NCI-H2227 treated with DMSO at 0.1 percent for 48 hours (cell line): Measurements from ENCODE around the gene MAP2.
"Not testable (repeated sequence)": the region's sequence is repeated elsewhere in the genome, so short reads cannot be mapped to it uniquely, and the experiment has no call there.

Experiments
- DNase-seq: peaks from one replicate; lab custom pipeline; 2025; lab: John Stamatoyannopoulos, UW

MAP2 gene

GRCh38 chr2:209591021-209591420 is 167.2 kb downstream of the MAP2 start:
- no peak for DNase-seq

GRCh38 chr2:209592106-209592505 is 168.3 kb downstream of the MAP2 start:
- peak; percentile 60 for DNase-seq

DNA sequence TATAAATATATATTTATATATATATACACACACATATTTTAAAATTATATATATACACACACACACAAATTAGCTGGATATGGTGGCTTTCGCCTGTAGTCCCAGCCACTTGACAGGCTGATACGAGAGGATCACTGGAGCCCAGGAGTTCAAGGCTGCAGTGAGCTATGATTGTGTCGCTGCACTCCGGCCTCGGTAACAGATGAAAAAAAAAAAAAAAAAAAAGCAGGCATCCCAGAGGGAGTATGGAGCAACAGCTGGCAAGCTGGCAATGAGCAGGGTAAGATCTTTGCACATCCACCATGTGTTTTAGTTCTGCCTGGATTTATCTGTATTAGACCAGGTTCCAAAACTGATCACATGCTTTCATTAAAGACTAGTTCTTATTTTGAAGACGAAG is 170.1 kb downstream of the MAP2 start:
- DNase-seq = no peak

- no peak for DNase-seq
Measured at GRCh38 chr2:209596262-209596661, 172.4 kb downstream of the MAP2 start.

DNA sequence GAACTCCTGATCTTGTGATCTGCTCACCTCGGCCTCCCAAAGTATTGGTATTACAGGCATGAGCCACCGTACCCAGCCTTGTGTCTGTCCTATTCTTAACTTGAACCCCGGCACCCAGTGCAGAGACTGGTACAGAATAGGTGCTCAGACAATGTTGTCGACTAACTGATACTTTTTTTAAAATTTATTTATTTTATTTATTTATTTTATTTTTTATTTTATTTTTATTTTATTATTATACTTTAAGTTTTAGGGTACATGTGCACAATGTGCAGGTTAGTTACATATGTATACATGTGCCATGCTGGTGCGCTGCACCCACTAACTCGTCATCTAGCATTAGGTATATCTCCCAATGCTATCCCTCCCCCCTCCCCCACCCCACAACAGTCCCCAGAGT is 174.4 kb downstream of the MAP2 start:
- not testable (repeated sequence) for DNase-seq

GRCh38 chr2:209600341-209601171 is 176.7 kb downstream of the MAP2 start:
- DNase-seq = peak; percentile 92

DNA sequence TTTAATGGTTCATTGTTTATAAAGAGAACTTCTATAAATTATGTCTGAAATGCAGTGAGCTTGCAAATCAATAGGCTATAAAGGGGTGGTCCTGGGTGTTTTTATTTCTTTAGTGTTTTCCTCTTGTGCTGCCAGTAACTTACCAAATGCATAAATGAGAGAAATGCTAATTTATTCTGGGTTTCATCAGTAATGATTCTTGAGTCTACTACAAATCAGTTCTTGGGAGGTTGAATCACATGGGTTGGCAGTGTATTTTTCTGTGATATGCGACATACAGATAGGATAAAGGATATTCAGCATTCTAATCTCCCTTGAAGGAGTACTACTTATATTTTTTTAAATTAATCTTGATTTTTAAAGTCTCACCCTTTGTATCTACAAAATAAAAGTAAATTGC is 177.7 kb downstream of the MAP2 start:
- DNase-seq = no peak

- DNase-seq = no peak
Measured at GRCh38 chr2:209602259-209602658, 178.4 kb downstream of the MAP2 start.

- DNase-seq = no peak
Measured at GRCh38 chr2:209609531-209609930, 185.7 kb downstream of the MAP2 start.

GRCh38 chr2:209610631-209611030 is 186.8 kb downstream of the MAP2 start:
- DNase-seq = no peak

DNA sequence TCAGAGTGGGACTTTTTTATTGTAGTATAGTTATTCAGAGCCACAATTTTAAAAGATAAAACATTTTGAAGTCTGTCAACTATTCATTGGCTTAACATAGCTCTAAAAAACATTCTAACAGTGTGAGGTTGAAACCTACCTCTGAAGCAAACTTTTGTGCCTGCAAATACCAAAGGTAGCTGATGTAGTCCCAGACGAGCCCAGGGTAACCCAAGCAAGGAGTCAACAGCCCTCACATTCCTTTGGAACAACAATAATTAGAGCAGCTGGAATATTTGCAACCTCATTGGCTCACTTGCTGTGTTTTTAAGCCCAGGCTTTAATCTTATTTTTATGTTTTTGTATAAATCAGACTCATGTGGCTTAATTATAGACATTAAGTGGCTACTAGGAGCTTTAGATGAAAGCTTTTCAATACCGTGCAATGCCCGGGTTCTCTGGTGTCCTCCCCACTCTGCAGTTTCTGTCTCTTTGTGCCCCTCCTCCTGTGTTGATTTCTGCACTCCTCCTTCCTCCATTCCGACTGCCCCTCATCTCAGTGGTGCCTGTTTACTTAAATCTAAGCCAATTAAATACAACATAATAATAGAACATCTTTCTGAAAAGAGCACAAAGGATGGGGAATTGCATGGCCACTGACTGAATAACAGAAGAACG is 189.9 kb downstream of the MAP2 start:
- DNase-seq = peak; percentile 97

DNA sequence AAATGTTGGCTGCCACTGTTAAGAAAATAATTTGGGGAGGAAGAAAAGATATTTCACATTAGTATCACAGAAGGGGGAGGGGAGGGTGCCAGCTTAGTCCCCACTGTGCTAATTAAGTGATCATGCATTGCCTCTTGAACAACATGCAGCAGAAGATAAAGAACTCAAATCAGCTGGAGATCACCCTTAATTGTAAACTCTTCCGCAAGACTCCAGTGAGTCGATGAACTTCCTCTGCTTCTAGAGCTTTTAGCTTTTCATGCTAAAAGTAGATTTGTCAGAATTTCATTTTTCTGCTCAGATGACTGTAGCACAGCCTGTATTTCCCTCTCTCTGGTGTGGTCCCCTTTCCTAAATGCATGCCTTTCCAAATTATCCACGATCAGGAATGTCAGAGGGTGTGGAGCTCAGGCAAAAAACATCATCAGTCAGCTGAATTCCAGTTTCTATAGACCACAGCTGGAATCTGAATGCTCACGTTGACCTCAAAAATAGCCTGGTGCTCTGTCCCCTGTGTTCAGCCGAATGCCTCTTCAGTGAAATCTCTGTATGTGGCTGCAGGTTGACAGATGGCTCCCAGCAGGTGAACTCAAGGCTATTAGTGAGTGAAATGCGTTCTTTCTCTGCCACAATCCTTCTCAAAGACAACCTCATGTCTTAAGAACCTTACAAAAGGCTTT is 191.0 kb downstream of the MAP2 start:
- DNase-seq = peak; percentile 99

DNA sequence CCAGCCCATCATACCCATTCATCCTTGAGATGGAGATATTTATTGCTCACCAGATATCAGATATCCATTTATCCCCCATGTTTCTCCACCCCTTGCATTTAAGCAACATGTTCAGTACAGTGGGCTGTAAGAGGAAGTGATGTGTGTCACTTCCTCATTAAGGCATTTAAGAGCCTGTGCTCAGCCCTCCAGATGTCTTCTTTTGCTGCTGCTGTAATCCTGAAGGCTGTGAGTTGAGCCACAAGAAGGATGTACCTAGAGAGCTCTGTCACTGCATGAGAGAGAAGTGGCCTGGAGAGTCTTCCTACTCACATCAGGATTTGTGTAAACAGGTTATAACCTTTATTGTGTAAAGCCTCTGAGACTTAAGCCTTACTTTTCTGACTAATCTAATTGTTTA is 195.9 kb downstream of the MAP2 start:
- no peak for DNase-seq

GRCh38 chr2:209624192-209624938 is 200.5 kb downstream of the MAP2 start:
- DNase-seq = no peak

DNA sequence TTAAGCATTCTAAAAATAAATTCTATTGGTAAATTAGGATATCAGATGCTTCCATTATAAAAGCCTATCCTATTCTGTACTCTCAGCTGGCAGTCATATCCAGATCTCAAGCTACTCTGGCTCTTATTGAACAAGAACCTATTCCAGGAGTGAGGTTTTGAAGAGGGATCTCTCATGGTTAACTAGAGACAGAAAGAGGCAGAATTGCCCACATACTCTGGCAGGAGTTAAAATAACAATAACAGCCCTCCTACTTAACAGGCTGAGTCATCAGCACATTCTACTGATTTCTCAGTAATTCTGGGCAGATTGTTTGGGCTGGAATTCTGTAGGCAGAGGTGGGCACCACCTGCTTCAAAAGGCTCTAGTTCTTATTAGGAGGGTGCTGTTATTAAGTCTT is 205.8 kb downstream of the MAP2 start:
- peak; percentile 68 for DNase-seq

DNA sequence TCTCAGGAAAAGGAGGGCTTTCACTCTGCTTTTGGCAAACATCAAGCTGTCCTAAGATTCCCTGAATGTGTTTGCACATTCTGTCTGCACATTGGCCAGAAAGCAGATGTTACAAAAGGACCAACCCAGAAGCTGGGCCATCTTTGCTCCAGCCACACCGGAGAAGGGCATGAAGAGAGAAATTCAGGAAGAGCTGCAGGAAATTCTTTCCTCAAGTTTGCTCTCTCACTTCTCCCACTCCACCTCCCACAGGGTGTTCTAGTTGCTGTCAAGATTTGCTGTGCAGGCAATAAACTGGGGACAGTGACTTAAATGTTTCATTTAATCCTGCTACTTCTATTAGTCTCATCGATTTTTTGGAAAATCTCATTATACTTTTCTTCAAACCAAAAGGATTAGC is 210.1 kb downstream of the MAP2 start:
- no peak for DNase-seq

DNA sequence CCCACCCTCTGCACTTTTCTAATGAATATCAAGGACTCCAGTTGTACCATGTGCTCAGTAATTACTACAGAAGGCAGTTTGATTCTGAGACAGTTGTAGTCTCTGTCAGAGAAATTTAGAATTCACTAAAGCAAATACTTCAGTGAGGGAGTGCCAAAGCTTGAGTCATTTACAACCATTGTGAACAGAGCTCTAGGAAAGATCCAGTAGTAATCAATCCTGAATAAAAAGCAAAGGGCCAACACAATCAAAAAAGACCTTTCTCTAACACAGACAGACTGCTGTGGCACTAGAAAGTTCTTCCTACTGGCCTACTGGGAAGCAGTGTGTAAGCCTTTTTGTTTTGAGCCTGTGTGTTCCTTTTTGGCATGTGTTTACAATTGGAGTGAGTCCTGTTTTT is 212.2 kb downstream of the MAP2 start:
- no peak for DNase-seq

DNA sequence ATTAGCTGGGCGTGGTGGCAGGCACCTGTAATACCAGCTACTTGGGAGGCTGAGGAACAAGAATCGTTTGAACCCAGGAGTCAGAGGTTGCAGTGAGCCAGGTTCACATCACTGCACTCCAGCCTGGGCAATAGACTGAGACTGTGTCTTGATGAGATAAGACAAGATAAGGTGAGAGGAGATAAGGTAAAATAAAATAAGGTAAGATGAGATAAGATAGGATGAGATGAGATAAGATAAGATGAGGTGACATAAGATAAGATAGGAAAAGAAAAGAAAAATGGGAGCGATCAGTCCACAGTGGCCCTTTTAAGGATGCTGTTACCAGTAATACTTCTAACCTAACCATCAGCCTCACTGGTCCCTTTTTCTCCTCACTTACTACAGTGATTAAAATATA is 213.4 kb downstream of the MAP2 start:
- no peak for DNase-seq

GRCh38 chr2:209638346-209638745 is 214.5 kb downstream of the MAP2 start:
- DNase-seq = no peak

DNA sequence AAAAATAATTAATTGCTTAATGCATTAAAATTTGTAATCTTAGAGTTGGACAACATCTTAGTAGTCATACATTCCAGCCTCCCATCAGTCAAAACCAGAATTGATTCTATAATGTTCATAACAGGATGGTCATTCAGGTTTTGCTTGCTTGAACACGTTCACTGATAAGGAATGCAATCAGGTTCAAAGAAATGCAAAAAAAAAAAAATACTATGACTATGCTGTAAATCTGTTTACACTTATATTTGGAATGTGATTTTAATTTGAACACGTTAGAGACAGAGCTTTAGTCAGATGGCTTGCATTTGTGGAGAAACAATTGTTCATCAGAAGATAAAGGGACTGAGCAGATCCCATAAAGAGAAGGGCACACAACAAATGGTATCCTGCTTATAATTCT is 216.5 kb downstream of the MAP2 start:
- no peak for DNase-seq

- DNase-seq = no peak
Measured at GRCh38 chr2:209642146-209642820, 218.4 kb downstream of the MAP2 start.

DNA sequence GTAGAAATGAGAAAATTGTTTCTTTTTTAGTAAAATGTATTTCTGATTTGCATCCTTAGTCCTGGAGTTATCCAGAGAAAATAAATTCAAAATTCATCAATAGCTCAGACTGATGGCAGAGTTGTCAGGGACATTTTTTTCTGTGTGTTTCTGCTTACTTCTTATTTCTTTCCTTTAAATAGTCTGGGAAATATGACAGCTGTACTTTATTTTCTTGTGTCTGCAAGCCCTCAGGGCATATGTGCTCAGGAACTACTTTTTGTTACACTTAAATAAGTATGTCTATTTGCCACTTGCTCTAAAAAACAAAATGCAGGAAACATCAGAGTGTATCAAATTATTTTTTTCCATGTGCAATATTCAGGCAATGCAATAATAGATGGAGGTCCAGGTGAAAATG is 221.0 kb downstream of the MAP2 start:
- DNase-seq = no peak
